Keratinocyte (primary cell): ENCODE data around the gene H1-8. TPM values are rescaled to one million over a fixed set of nuclear protein-coding genes. Genes with fewer than 3 reads are reported as not detected.

ENCODE experiments used
- DNase-seq: peaks from one replicate; pipeline ENCODE4 v3.0.0-alpha.2; 2011; ENCODE audit warnings: low read depth, missing footprints, low spot score
- FAIRE-seq: peaks from 2 replicates; lab custom pipeline; 2011; peaks lifted over from hg19 to GRCh38; lab: Jason Lieb, UNC
- H2AFZ ChIP-seq: 2 replicates; pipeline ENCODE4 v1.6.0; 2012; ENCODE audit warnings: low read length, control low read depth, inconsistent platforms; ENCODE audit not compliant: control insufficient read depth
- H3K27ac ChIP-seq: 2 replicates; pipeline ENCODE4 v1.5.1; 2011; ENCODE audit warnings: low read length; ENCODE audit not compliant: control insufficient read depth, insufficient read depth
- H3K27me3 ChIP-seq: 3 replicates; pipeline ENCODE4 v1.6.0; 2011; ENCODE audit warnings: low read length; ENCODE audit not compliant: control insufficient read depth, insufficient read depth; ENCODE audit errors: extremely low read depth
- H3K36me3 ChIP-seq, 2 experiments: 2 replicates in 1 of 2; 3 replicates in 1 of 2; pipeline ENCODE4 v1.5.1; 2011; ENCODE audit warnings: low read length in 2 of 2, mild to moderate bottlenecking in 1 of 2; ENCODE audit not compliant: control insufficient read depth in 2 of 2, insufficient read depth in 2 of 2; ENCODE audit errors: extremely low read depth in 1 of 2
- H3K4me1 ChIP-seq: 3 replicates; pipeline ENCODE4 v1.5.1; 2011; ENCODE audit warnings: low read length; ENCODE audit not compliant: control insufficient read depth, insufficient read depth; ENCODE audit errors: extremely low read depth
- H3K4me2 ChIP-seq: 3 replicates; pipeline ENCODE4 v1.6.0; 2011; ENCODE audit warnings: low read depth, low read length; ENCODE audit not compliant: control insufficient read depth, insufficient read depth; ENCODE audit errors: extremely low read depth
- H3K4me3 ChIP-seq, 3 experiments: fragments of 200-600 bp in 1 of 3; sonication (generic) in 1 of 3; 2 replicates in 2 of 3; 3 replicates in 1 of 3; pipeline ENCODE4 v1.5.1; 2011 to 2016; ENCODE audit warnings: low read length in 3 of 3, mild to moderate bottlenecking in 3 of 3, control low read depth in 2 of 3, inconsistent platforms in 1 of 3, low read depth in 1 of 3, mixed read lengths in 1 of 3, mixed run types in 1 of 3, moderate library complexity in 1 of 3; ENCODE audit not compliant: control insufficient read depth in 2 of 3, insufficient read depth in 2 of 3; ENCODE audit errors: extremely low read depth in 1 of 3
- H3K79me2 ChIP-seq: 2 replicates; pipeline ENCODE4 v1.6.0; 2012; ENCODE audit warnings: low read length; ENCODE audit not compliant: control insufficient read depth, insufficient read depth
- H3K9ac ChIP-seq: 3 replicates; pipeline ENCODE4 v1.6.0; 2011; ENCODE audit warnings: low read length; ENCODE audit not compliant: control insufficient read depth, insufficient read depth; ENCODE audit errors: extremely low read depth
- H3K9me1 ChIP-seq: 3 replicates; pipeline ENCODE4 v1.6.0; 2011; ENCODE audit warnings: low read length; ENCODE audit not compliant: control insufficient read depth, insufficient read depth; ENCODE audit errors: extremely low read depth
- H3K9me3 ChIP-seq: 2 replicates; pipeline ENCODE4 v1.5.1; 2012; ENCODE audit warnings: low read depth, low read length; ENCODE audit not compliant: control insufficient read depth
- H4K20me1 ChIP-seq: 3 replicates; pipeline ENCODE4 v1.6.0; 2011; ENCODE audit warnings: low read length; ENCODE audit not compliant: control insufficient read depth, insufficient read depth; ENCODE audit errors: extremely low read depth
- EZH2 ChIP-seq: IDR thresholded peaks from one replicate; pipeline ENCODE4 v1.6.1; 2012; ENCODE audit warnings: inconsistent platforms, mild to moderate bottlenecking, low read length, moderate library complexity
- dilution Hi-C: fragments of 300-500 bp; cut with MboI; formaldehyde crosslinking; loops from one replicate; pipeline ENCODE4 v1.7.0; 2020; ENCODE audit warnings: low sequenced_read_pairs; ENCODE audit not compliant: extremely low pct_ligation_motif_present
- polyA plus RNA-seq, 5 experiments: library from polyadenylated mRNA; depleted of rRNA in 3 of 5; stranded (reverse) in 3 of 5; stranded (forward) in 1 of 5; unstranded in 1 of 5; fragments of >200 nt; gene quantifications; 1 replicate in 1 of 5; 2 replicates in 3 of 5; 3 replicates in 1 of 5; pipeline versions ENCODE4 v1.2.1 to v1.2.3, GENCODE V29; 2011 to 2012; ENCODE audit warnings: missing spikeins in 2 of 5, low read depth in 1 of 5, low replicate concordance in 1 of 5
- TF ChIP-seq, protein P1 (sequence below), 3 experiments: IDR thresholded peaks in 1 of 3; conservative IDR thresholded peaks in 1 of 3; optimal IDR thresholded peaks in 1 of 3; 2 replicates in 2 of 3; 3 replicates in 1 of 3; pipeline versions ENCODE3 to v1.5.1; 2011; ENCODE audit warnings: low read length in 3 of 3, mild to moderate bottlenecking in 3 of 3, moderate library complexity in 2 of 3, control low read depth in 1 of 3, inconsistent platforms in 1 of 3; ENCODE audit not compliant: insufficient read depth in 2 of 3; ENCODE audit errors: extremely low read depth in 1 of 3

Gene H1-8
- polyA plus RNA-seq, 1 donor (not counting 4 experiments of a cell fraction or from before 2014, with no cell fraction given) = not detected

GRCh38 chr3:129504471-129505100, 38.4 kb upstream of the H1-8 start:
- DNase-seq (no peak), FAIRE-seq (no peak)
- H3K4me2 ChIP-seq = no peak overlapping the region
- H3K9me3 ChIP-seq = no peaks in the 10 kb centered on the region
- H2AFZ ChIP-seq = no peak overlapping the region
- dilution Hi-C loops = no loop called here
- H3K4me1 ChIP-seq = no peaks in the 10 kb centered on the region
- no peaks in the 10 kb centered on the region for H3K9me1 ChIP-seq
- no peaks in the 10 kb centered on the region for H3K79me2 ChIP-seq
- H4K20me1 ChIP-seq = no peaks in the 10 kb centered on the region
- no peak overlapping the region for H3K27ac ChIP-seq
- no peak overlapping the region for H3K4me3 ChIP-seq
- H3K9ac ChIP-seq = no peak overlapping the region
- no peaks in the 10 kb centered on the region for H3K27me3 ChIP-seq
- TF ChIP-seq, protein P1, sequence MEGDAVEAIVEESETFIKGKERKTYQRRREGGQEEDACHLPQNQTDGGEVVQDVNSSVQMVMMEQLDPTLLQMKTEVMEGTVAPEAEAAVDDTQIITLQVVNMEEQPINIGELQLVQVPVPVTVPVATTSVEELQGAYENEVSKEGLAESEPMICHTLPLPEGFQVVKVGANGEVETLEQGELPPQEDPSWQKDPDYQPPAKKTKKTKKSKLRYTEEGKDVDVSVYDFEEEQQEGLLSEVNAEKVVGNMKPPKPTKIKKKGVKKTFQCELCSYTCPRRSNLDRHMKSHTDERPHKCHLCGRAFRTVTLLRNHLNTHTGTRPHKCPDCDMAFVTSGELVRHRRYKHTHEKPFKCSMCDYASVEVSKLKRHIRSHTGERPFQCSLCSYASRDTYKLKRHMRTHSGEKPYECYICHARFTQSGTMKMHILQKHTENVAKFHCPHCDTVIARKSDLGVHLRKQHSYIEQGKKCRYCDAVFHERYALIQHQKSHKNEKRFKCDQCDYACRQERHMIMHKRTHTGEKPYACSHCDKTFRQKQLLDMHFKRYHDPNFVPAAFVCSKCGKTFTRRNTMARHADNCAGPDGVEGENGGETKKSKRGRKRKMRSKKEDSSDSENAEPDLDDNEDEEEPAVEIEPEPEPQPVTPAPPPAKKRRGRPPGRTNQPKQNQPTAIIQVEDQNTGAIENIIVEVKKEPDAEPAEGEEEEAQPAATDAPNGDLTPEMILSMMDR (optimal IDR thresholded peaks at IDR 0.05 in 1 of 3, IDR thresholded peaks at IDR 0.05 in 1 of 3, conservative IDR thresholded peaks at IDR 0.05 in 1 of 3; ENCODE audit: extremely low read depth in 1 of 3, insufficient read depth in 2 of 3, low read length in 3 of 3) = no peak
- TF ChIP-seq EZH2 = no peak
- H3K36me3 ChIP-seq = no peaks in the 10 kb centered on the region

DNA sequence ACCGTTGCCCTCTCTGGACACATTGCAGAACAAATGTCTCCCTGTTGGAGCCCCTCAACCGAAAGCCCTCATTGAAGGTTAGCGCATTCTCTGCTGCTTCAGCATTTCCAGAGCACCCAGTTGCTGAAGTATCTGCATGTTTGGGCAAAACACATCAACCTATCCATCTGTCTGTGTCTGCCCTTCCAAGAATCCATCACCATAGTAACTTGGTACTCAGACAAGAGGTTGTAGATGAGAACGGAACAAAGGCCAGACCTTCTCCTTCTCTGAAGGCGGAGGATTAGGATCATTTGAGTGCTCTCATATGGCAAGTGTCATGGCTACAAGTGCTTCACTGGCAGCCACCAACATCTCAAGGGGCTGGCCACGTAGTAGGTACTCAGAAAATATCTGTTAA, 37.6 kb upstream of the H1-8 start:
- Histone ChIP-seq H3K4me2 (no peak overlapping the region), H3K9me3 (no peaks in the 10 kb centered on the region), H3K79me2 (no peaks in the 10 kb centered on the region), H3K9me1 (no peaks in the 10 kb centered on the region), H3K4me1 (no peaks in the 10 kb centered on the region), H4K20me1 (no peaks in the 10 kb centered on the region), H3K36me3 (no peaks in the 10 kb centered on the region), H3K9ac (no peak overlapping the region), H3K4me3 (no peak overlapping the region), H3K27me3 (no peaks in the 10 kb centered on the region), H2AFZ (no peak overlapping the region), H3K27ac (no peak overlapping the region)
- no peak for TF ChIP-seq EZH2
- TF ChIP-seq, protein P1 (optimal IDR thresholded peaks at IDR 0.05 in 1 of 3, IDR thresholded peaks at IDR 0.05 in 1 of 3, conservative IDR thresholded peaks at IDR 0.05 in 1 of 3; ENCODE audit: extremely low read depth in 1 of 3, insufficient read depth in 2 of 3, low read length in 3 of 3) = no peak
- no peak for FAIRE-seq
- dilution Hi-C loops = no loop called here
- DNase-seq = no peak
